Measurements from ENCODE around the gene THNSL1. TPM values are rescaled to one million over a fixed set of nuclear protein-coding genes. Genes with fewer than 3 reads are reported as not detected.

Gene THNSL1
- total RNA-seq, 1 experiment from 2014 or later: 7.6 TPM

GRCh38 chr10:25050402-25050801 lies 34.0 kb downstream of the THNSL1 start:
- POLR2A ChIA-PET: no interaction called here
- CTCF ChIA-PET: interaction anchor here (1.5 kb wide), 1 partner anchor 24 kb away, joined by 3 read pairs; no protein-coding TSS in a partner anchor
- Mint-ChIP-seq H3K36me3 (ENCODE audit: insufficient read depth, unreplicated experiment) (no peaks in the 10 kb centered on the region), H3K9me3 (ENCODE audit: unreplicated experiment) (no peaks in the 10 kb centered on the region), H3K27ac (ENCODE audit: low read depth, unreplicated experiment) (no peak overlapping the region), H3K4me1 (ENCODE audit: insufficient read depth, unreplicated experiment) (peaks cover 17% of the 10 kb centered on the region), H3K27me3 (ENCODE audit: insufficient read depth, unreplicated experiment) (no peaks in the 10 kb centered on the region), H3K4me3 (ENCODE audit: unreplicated experiment) (no peak overlapping the region)
- no peak for DNase-seq (ENCODE audit: unreplicated experiment)
- no peak for TF ChIP-seq CTCF (IDR thresholded peaks at IDR 0.05; ENCODE audit: unreplicated experiment)
- intact Hi-C loops (cut with micrococcal nuclease): no loop called here
- BruUV-seq (replicated peaks): no TSS peak

- Mint-ChIP-seq H3K4me1 (ENCODE audit: insufficient read depth, unreplicated experiment) (peaks cover 17% of the 10 kb centered on the region), H3K9me3 (ENCODE audit: unreplicated experiment) (no peaks in the 10 kb centered on the region), H3K27me3 (ENCODE audit: insufficient read depth, unreplicated experiment) (no peaks in the 10 kb centered on the region), H3K4me3 (ENCODE audit: unreplicated experiment) (no peak overlapping the region), H3K36me3 (ENCODE audit: insufficient read depth, unreplicated experiment) (no peaks in the 10 kb centered on the region), H3K27ac (ENCODE audit: low read depth, unreplicated experiment) (no peak overlapping the region)
- POLR2A ChIA-PET: no interaction called here
- no peak for DNase-seq (ENCODE audit: unreplicated experiment)
- intact Hi-C loops (cut with micrococcal nuclease): no loop called here
- no peak for TF ChIP-seq CTCF (IDR thresholded peaks at IDR 0.05; ENCODE audit: unreplicated experiment)
- no TSS peak for BruUV-seq (replicated peaks)
- CTCF ChIA-PET: interaction anchor here (0.6 kb wide), 1 partner anchor 823 kb away, joined by 3 read pairs; no protein-coding TSS in a partner anchor
Measured at GRCh38 chr10:25052012-25052411, 35.6 kb downstream of the THNSL1 start.

GRCh38 chr10:25056726-25057125 lies 40.3 kb downstream of the THNSL1 start:
- no peak overlapping the region for H3K4me3 Mint-ChIP-seq (ENCODE audit: unreplicated experiment)
- H3K36me3 Mint-ChIP-seq (ENCODE audit: insufficient read depth, unreplicated experiment): no peaks in the 10 kb centered on the region
- ChIA-PET POLR2A (no interaction called here), CTCF (interaction anchor here (0.6 to 1.8 kb wide), 5 partner anchors 9 to 499 kb away, joined by 3 to 13 read pairs (median 5); no protein-coding TSS in a partner anchor)
- BruUV-seq (replicated peaks): no TSS peak
- H3K4me1 Mint-ChIP-seq (ENCODE audit: insufficient read depth, unreplicated experiment): peaks cover 22% of the 10 kb centered on the region
- H3K27ac Mint-ChIP-seq (ENCODE audit: low read depth, unreplicated experiment): no peak overlapping the region
- intact Hi-C loops (cut with micrococcal nuclease): no loop called here
- DNase-seq (ENCODE audit: unreplicated experiment): no peak
- no peaks in the 10 kb centered on the region for H3K27me3 Mint-ChIP-seq (ENCODE audit: insufficient read depth, unreplicated experiment)
- TF ChIP-seq CTCF (IDR thresholded peaks at IDR 0.05; ENCODE audit: unreplicated experiment): no peak
- H3K9me3 Mint-ChIP-seq (ENCODE audit: unreplicated experiment): no peaks in the 10 kb centered on the region

- DNase-seq (ENCODE audit: unreplicated experiment): no peak
- ChIA-PET POLR2A (no interaction called here), CTCF (interaction anchor here (0.6 to 1.8 kb wide), 3 partner anchors 24 to 1402 kb away, joined by 5 to 13 read pairs (median 5); no protein-coding TSS in a partner anchor)
- BruUV-seq (replicated peaks): no TSS peak
- TF ChIP-seq CTCF (IDR thresholded peaks at IDR 0.05; ENCODE audit: unreplicated experiment): no peak
- H3K27me3 Mint-ChIP-seq (ENCODE audit: insufficient read depth, unreplicated experiment): no peaks in the 10 kb centered on the region
- H3K4me1 Mint-ChIP-seq (ENCODE audit: insufficient read depth, unreplicated experiment): peaks cover 31% of the 10 kb centered on the region
- no peak overlapping the region for H3K27ac Mint-ChIP-seq (ENCODE audit: low read depth, unreplicated experiment)
- H3K4me3 Mint-ChIP-seq (ENCODE audit: unreplicated experiment): no peak overlapping the region
- intact Hi-C loops (cut with micrococcal nuclease): no loop called here
- H3K9me3 Mint-ChIP-seq (ENCODE audit: unreplicated experiment): no peaks in the 10 kb centered on the region
- no peaks in the 10 kb centered on the region for H3K36me3 Mint-ChIP-seq (ENCODE audit: insufficient read depth, unreplicated experiment)
Measured at GRCh38 chr10:25057886-25058285, 41.5 kb downstream of the THNSL1 start.

All from MCF 10A (cell line).